GM12878 (cell line): ENCODE results near the gene ITGA3. TPM values are rescaled to one million over a fixed set of nuclear protein-coding genes. Genes with fewer than 3 reads are reported as not detected.

Source experiments
- ATAC-seq: fragments of 200-7000 bp; cut with Tn5 transposase; 3 replicates; pipeline ENCODE4 v1.9.1; 2020; ENCODE audit warnings: mild to moderate bottlenecking, moderate library complexity
- BruUV-seq: library from RNA; stranded (reverse); fragments of 400-500 nt; replicated peaks from 2 replicates; lab custom pipeline; 2021; lab: Mats Ljungman, UMichigan
- CTCF ChIA-PET: fragments of 300-600 bp; sonication (Branson Sonifier 250); formaldehyde crosslinking; extraction: SDS; loops from one replicate; lab custom pipeline; 2021; ENCODE audit warnings: inconsistent platforms; lab: Yijun Ruan, JAX
- POLR2A ChIA-PET: fragments of 350-600 bp; formaldehyde crosslinking; extraction: SDS; loops from one replicate; lab custom pipeline; 2021; ENCODE audit warnings: inconsistent platforms; lab: Charles Lee
- RAD21 ChIA-PET: fragments of 300-600 bp; sonication (Branson Sonifier 250); formaldehyde crosslinking; loops from one replicate; lab custom pipeline; 2023; ENCODE audit warnings: antibody characterized with exemption; ENCODE audit not compliant: unreplicated experiment; lab: Charles Lee
- SMC1A ChIA-PET: fragments of 300-600 bp; sonication (Branson Sonifier 250); formaldehyde crosslinking; loops from one replicate; lab custom pipeline; 2023; ENCODE audit not compliant: unreplicated experiment, uncharacterized antibody; lab: Charles Lee
- DNase-seq: peaks from one replicate; pipeline ENCODE4 v3.0.0-alpha.2; 2011; ENCODE audit warnings: low read depth, low spot score
- FAIRE-seq: peaks from 3 replicates; lab custom pipeline; 2011; peaks lifted over from hg19 to GRCh38; lab: Jason Lieb, UNC
- H2AFZ ChIP-seq: 2 replicates; pipeline ENCODE4 v1.6.0; 2011; ENCODE audit warnings: low read depth, low read length, control low read depth; ENCODE audit not compliant: control insufficient read depth
- H3K27ac ChIP-seq: 2 replicates; pipeline ENCODE4 v1.5.1; 2011; ENCODE audit warnings: control low read depth; ENCODE audit not compliant: control insufficient read depth, insufficient read depth
- H3K27me3 ChIP-seq, 2 experiments: replicated peaks in 1 of 2; 2 replicates each; pipeline versions ENCODE4 v1.6.0 to v1.6.1; 2011; ENCODE audit warnings: low read length in 1 of 2; ENCODE audit not compliant: control insufficient read depth in 2 of 2, insufficient read depth in 2 of 2
- H3K36me3 ChIP-seq, 2 experiments: 2 replicates each; pipeline ENCODE4 v1.5.1; 2011; ENCODE audit warnings: low read length in 1 of 2; ENCODE audit not compliant: control insufficient read depth in 2 of 2, insufficient read depth in 2 of 2
- H3K4me1 ChIP-seq: 2 replicates; pipeline ENCODE4 v1.6.1; 2011; ENCODE audit warnings: mild to moderate bottlenecking, low read length, moderate library complexity, mixed read lengths; ENCODE audit not compliant: control insufficient read depth, insufficient read depth
- H3K4me2 ChIP-seq: 2 replicates; pipeline ENCODE4 v1.6.0; 2011; ENCODE audit warnings: control low read depth; ENCODE audit not compliant: control insufficient read depth, insufficient read depth
- H3K4me3 ChIP-seq: fragments of 200-600 bp; sonication (generic); 2 replicates; pipeline ENCODE4 v1.5.1; 2016
- H3K79me2 ChIP-seq: 2 replicates; pipeline ENCODE4 v1.6.0; 2011; ENCODE audit warnings: low read length; ENCODE audit not compliant: control insufficient read depth, insufficient read depth
- H3K9ac ChIP-seq: 2 replicates; pipeline ENCODE4 v1.8.0; 2011; ENCODE audit warnings: low read length, control low read depth, mixed read lengths; ENCODE audit not compliant: control insufficient read depth, insufficient read depth
- H3K9me3 ChIP-seq: replicated peaks from 3 replicates; pipeline ENCODE4 v1.5.1; 2011; ENCODE audit warnings: mild to moderate bottlenecking, low read length; ENCODE audit not compliant: control insufficient read depth, insufficient read depth
- H4K20me1 ChIP-seq: 2 replicates; pipeline ENCODE4 v1.6.0; 2011; ENCODE audit not compliant: control insufficient read depth, insufficient read depth
- CBX5 ChIP-seq: sonication (generic); IDR thresholded peaks from 2 replicates; pipeline ENCODE4 v1.6.1; 2016; ENCODE audit warnings: low read depth, moderate library complexity, mild to moderate bottlenecking, inconsistent platforms
- E4F1 ChIP-seq: fragments of 450-650 bp; IDR thresholded peaks from 2 replicates; pipeline ENCODE4 v1.6.1; 2018; ENCODE audit warnings: borderline replicate concordance, mild to moderate bottlenecking; ENCODE audit not compliant: partially characterized antibody
- HDAC2 ChIP-seq: fragments of 200-600 bp; sonication (generic); IDR thresholded peaks from 2 replicates; pipeline ENCODE4 v1.6.1; 2017
- NFYB ChIP-seq: IDR thresholded peaks from 2 replicates; pipeline ENCODE4 v1.6.1; 2011; ENCODE audit warnings: low read depth, mild to moderate bottlenecking, low read length, improper control_type of control experiment, moderate library complexity; ENCODE audit not compliant: insufficient read depth
- RELA ChIP-seq: fragments of 450-650 bp; IDR thresholded peaks from 2 replicates; pipeline ENCODE4 v1.8.0; 2014; ENCODE audit warnings: borderline replicate concordance; ENCODE audit not compliant: partially characterized antibody
- STAT1 ChIP-seq: fragments of 450-650 bp; conservative IDR thresholded peaks from 2 replicates; pipeline ENCODE4 v1.6.1; 2014; ENCODE audit warnings: antibody characterized with exemption, mild to moderate bottlenecking
- YBX1 ChIP-seq: fragments of 450-650 bp; IDR thresholded peaks from 2 replicates; pipeline ENCODE4 v1.6.1; 2016; ENCODE audit warnings: antibody characterized with exemption
- WGBS: methylation state at CpG from one replicate; pipeline ENCODE4 v1.1.6; 2016; ENCODE audit warnings: low lambda C conversion rate; ENCODE audit not compliant: insufficient replicate concordance, insufficient coverage; ENCODE audit errors: missing lambda C conversion rate; 5-methylcytosine and 5-hydroxymethylcytosine counted together
- in situ Hi-C: fragments of 300-500 bp; cut with MboI; formaldehyde crosslinking; loops from 9 replicates; pipeline ENCODE4 v1.14.3; 2018; ENCODE audit warnings: mixed read lengths
- intact Hi-C: fragments of 100-400 bp; cut with micrococcal nuclease; formaldehyde crosslinking; loops from one replicate; pipeline ENCODE4 v1.14.2; 2022; ENCODE audit not compliant: unreplicated experiment
- polyA plus RNA-seq, 11 experiments: library from polyadenylated mRNA; depleted of rRNA in 4 of 11; unstranded in 6 of 11; stranded (reverse) in 5 of 11; fragments of >200 nt; fragmentation: Nextera tagmentation in 4 of 11; fragmentation: Illumina TruSeq in 1 of 11; extraction: Ambion mirVana in 4 of 11; extraction: Trizol in 1 of 11; gene quantifications; 1 replicate in 1 of 11; 2 replicates in 10 of 11; pipeline versions ENCODE4 v1.2.1 to v1.2.3, GENCODE V29; 2011 to 2016; ENCODE audit warnings: inconsistent platforms in 2 of 11, missing spikeins in 2 of 11, low read depth in 1 of 11
- total RNA-seq, 4 experiments: library from RNA; depleted of rRNA in 3 of 4; stranded (reverse); fragments of >200 nt in 3 of 4; fragmentation: Illumina TruSeq in 1 of 4; extraction: Trizol in 1 of 4; gene quantifications; 2 replicates each; pipeline versions ENCODE4 v1.2.1 to v1.2.3, GENCODE V29; 2013 to 2021

The ITGA3 gene
- total and polyA plus RNA-seq, 10 of the 15 experiments (the other 5 are each of a cell fraction or from before 2014, with no cell fraction given) = 0.29 to 13.4 (median 6.6) TPM

GRCh38 chr17:50063561-50064252 lies 7.8 kb downstream of the ITGA3 start (continued):
- no peak for TF ChIP-seq E4F1
- TF ChIP-seq NFYB = no peak
- TF ChIP-seq STAT1 = no peak
- no peak for TF ChIP-seq HDAC2
- TF ChIP-seq, all 136 proteins: peak for 0

- BruUV-seq = no TSS peak
- H3K4me1 ChIP-seq = peaks cover 5% of the 10 kb centered on the region; the same call in 1 of the 2 replicates
- no peak for TF ChIP-seq YBX1
- no peak for TF ChIP-seq CBX5
- no peak for TF ChIP-seq RELA
- TF ChIP-seq, all 136 proteins: peak for 0
- Histone ChIP-seq H2AFZ (no peak overlapping the region), H3K9ac (no peak overlapping the region), H4K20me1 (no peaks in the 10 kb centered on the region; the same call in 1 of the 2 replicates), H3K4me2 (no peak overlapping the region), H3K27ac (no peak overlapping the region), H3K9me3 (no peaks in the 10 kb centered on the region), H3K4me3 (no peak overlapping the region), H3K36me3 (no peaks in the 10 kb centered on the region; a peak in 1 of 4 replicates), H3K27me3 (no peaks in the 10 kb centered on the region), H3K79me2 (no peaks in the 10 kb centered on the region)
- ChIA-PET POLR2A (no interaction called here), RAD21 (no interaction called here), SMC1A (no interaction called here), CTCF (interaction anchor here (0.6 to 1.1 kb wide), 3 partner anchors 14 to 30 kb away, joined by 3 to 4 read pairs (median 3); no protein-coding TSS in a partner anchor)
- in situ Hi-C loops (no loop called here), intact Hi-C loops (no loop called here)
- WGBS = 71% methylated on average over 20 of the region's 20 CpGs
- ATAC-seq (no peak), DNase-seq (no peak), FAIRE-seq (no peak)
These were observed 8.5 kb downstream of the ITGA3 start for GRCh38 chr17:50064253-50065001.
